ENCODE measurements around the gene CTR9. TPM values are rescaled to one million over a fixed set of nuclear protein-coding genes. Genes with fewer than 3 reads are reported as not detected.
A peak's percentile ranks its signal among the peaks of the same experiment; 100 is the strongest.

The CTR9 gene
- total and polyA plus RNA-seq, 9 of the 15 experiments (the other 6 are each of a cell fraction or from before 2014, with no cell fraction given): 25.4 to 79.3 (median 47.3) TPM

DNA sequence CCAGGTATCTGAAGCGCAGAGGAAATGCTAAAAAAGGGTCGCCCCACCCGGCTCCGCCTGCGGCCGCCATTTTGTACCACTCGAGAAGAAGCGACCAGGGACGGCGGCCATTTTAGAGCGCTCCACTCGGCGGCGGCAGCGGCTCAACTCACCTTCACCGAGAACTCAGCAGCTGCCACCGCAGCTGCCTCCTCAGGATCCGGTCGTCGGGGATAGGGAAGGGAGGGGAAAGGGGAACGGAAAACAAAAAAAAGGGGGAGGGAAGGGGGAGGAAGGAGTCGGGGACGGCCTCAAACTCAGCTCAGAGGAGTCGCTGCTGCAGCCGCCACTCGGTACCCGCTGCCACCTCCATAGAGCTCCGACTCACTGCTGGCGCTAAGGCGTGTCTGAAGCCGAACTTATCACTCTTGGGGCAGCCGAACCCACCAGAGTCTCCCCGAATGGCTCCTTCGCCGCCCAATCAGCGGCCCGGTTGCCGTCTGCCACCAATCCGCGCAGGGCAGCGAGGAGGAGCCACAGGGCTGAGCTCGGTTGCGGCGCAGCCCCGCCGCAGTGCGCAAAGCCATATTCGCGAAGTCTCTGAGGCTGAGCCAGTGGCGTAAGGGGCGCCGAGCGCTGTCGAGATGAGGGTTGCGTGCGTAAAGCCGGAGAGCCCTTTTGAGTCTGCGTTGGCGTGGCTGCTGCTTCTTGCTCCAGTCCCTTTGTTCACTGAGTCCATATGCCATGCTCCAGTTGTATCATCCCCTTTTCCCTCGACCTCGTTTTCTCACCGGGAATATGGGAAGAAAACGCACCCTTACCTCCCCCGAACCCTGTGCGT lies 57.7 kb downstream of the CTR9 start, which contains the start of gene EIF4G2 (continued):
- TF ChIP-seq, protein P1, sequence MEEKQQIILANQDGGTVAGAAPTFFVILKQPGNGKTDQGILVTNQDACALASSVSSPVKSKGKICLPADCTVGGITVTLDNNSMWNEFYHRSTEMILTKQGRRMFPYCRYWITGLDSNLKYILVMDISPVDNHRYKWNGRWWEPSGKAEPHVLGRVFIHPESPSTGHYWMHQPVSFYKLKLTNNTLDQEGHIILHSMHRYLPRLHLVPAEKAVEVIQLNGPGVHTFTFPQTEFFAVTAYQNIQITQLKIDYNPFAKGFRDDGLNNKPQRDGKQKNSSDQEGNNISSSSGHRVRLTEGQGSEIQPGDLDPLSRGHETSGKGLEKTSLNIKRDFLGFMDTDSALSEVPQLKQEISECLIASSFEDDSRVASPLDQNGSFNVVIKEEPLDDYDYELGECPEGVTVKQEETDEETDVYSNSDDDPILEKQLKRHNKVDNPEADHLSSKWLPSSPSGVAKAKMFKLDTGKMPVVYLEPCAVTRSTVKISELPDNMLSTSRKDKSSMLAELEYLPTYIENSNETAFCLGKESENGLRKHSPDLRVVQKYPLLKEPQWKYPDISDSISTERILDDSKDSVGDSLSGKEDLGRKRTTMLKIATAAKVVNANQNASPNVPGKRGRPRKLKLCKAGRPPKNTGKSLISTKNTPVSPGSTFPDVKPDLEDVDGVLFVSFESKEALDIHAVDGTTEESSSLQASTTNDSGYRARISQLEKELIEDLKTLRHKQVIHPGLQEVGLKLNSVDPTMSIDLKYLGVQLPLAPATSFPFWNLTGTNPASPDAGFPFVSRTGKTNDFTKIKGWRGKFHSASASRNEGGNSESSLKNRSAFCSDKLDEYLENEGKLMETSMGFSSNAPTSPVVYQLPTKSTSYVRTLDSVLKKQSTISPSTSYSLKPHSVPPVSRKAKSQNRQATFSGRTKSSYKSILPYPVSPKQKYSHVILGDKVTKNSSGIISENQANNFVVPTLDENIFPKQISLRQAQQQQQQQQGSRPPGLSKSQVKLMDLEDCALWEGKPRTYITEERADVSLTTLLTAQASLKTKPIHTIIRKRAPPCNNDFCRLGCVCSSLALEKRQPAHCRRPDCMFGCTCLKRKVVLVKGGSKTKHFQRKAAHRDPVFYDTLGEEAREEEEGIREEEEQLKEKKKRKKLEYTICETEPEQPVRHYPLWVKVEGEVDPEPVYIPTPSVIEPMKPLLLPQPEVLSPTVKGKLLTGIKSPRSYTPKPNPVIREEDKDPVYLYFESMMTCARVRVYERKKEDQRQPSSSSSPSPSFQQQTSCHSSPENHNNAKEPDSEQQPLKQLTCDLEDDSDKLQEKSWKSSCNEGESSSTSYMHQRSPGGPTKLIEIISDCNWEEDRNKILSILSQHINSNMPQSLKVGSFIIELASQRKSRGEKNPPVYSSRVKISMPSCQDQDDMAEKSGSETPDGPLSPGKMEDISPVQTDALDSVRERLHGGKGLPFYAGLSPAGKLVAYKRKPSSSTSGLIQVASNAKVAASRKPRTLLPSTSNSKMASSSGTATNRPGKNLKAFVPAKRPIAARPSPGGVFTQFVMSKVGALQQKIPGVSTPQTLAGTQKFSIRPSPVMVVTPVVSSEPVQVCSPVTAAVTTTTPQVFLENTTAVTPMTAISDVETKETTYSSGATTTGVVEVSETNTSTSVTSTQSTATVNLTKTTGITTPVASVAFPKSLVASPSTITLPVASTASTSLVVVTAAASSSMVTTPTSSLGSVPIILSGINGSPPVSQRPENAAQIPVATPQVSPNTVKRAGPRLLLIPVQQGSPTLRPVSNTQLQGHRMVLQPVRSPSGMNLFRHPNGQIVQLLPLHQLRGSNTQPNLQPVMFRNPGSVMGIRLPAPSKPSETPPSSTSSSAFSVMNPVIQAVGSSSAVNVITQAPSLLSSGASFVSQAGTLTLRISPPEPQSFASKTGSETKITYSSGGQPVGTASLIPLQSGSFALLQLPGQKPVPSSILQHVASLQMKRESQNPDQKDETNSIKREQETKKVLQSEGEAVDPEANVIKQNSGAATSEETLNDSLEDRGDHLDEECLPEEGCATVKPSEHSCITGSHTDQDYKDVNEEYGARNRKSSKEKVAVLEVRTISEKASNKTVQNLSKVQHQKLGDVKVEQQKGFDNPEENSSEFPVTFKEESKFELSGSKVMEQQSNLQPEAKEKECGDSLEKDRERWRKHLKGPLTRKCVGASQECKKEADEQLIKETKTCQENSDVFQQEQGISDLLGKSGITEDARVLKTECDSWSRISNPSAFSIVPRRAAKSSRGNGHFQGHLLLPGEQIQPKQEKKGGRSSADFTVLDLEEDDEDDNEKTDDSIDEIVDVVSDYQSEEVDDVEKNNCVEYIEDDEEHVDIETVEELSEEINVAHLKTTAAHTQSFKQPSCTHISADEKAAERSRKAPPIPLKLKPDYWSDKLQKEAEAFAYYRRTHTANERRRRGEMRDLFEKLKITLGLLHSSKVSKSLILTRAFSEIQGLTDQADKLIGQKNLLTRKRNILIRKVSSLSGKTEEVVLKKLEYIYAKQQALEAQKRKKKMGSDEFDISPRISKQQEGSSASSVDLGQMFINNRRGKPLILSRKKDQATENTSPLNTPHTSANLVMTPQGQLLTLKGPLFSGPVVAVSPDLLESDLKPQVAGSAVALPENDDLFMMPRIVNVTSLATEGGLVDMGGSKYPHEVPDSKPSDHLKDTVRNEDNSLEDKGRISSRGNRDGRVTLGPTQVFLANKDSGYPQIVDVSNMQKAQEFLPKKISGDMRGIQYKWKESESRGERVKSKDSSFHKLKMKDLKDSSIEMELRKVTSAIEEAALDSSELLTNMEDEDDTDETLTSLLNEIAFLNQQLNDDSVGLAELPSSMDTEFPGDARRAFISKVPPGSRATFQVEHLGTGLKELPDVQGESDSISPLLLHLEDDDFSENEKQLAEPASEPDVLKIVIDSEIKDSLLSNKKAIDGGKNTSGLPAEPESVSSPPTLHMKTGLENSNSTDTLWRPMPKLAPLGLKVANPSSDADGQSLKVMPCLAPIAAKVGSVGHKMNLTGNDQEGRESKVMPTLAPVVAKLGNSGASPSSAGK (IDR thresholded peaks at IDR 0.05): no peak; the same call in 1 of the 2 replicates
- no peak; the same call in 1 of the 2 replicates for TF ChIP-seq ZNF584 (CRISPR knock-in tag; IDR thresholded peaks at IDR 0.05; ENCODE audit: low read depth)
- TF ChIP-seq ZNF785 (CRISPR knock-in tag; IDR thresholded peaks at IDR 0.05): no peak
- peak; percentile 1; the same call in 1 of the 2 replicates for TF ChIP-seq SMAD4 (CRISPR knock-in tag; conservative IDR thresholded peaks at IDR 0.05)
- no peak for TF ChIP-seq ZNF282 (CRISPR knock-in tag; IDR thresholded peaks at IDR 0.05)
- TF ChIP-seq RREB1 (CRISPR knock-in tag; IDR thresholded peaks at IDR 0.05): 0 out of 2 replicates have a peak, but pooled peaks have one; percentile 28
- TF ChIP-seq HNRNPK (IDR thresholded peaks at IDR 0.05; ENCODE audit: low read depth, low read length, poor library complexity, severe bottlenecking): peak; percentile 100
- TF ChIP-seq NR1H2 (CRISPR knock-in tag; IDR thresholded peaks at IDR 0.05): peak; percentile 48; the same call in 1 of the 2 replicates
